ENCODE data around the gene PRM2.

Gene PRM2

GRCh38 chr16:11254913-11255736 lies 21.2 kb downstream of the PRM2 start (continued):
- TF ChIP-seq ZNF544 (tag by site-specific recombination; IDR thresholded peaks at IDR 0.05) (no peak), GLI4 (tag by site-specific recombination; IDR thresholded peaks at IDR 0.05) (no peak), ZNF2 (tag by site-specific recombination; IDR thresholded peaks at IDR 0.05) (peak; percentile 18; the same call in 1 of the 2 replicates), GLIS1 (tag by site-specific recombination; IDR thresholded peaks at IDR 0.05) (peak; percentile 60; the same call in 1 of the 2 replicates), GLIS2 (tag by site-specific recombination; IDR thresholded peaks at IDR 0.05) (peak; percentile 74; the same call in 1 of the 2 replicates), RBAK (tag by site-specific recombination; IDR thresholded peaks at IDR 0.05) (no peak), ZBTB26 (tag by site-specific recombination; optimal IDR thresholded peaks at IDR 0.05) (peak; percentile 67), KLF10 (tag by site-specific recombination; IDR thresholded peaks at IDR 0.05) (peak; percentile 14; the same call in 1 of the 2 replicates), ZNF23 (tag by site-specific recombination; IDR thresholded peaks at IDR 0.05; ENCODE audit: borderline replicate concordance) (no peak), HIC1 (tag by site-specific recombination; IDR thresholded peaks at IDR 0.05) (no peak), ZSCAN5A (tag by site-specific recombination; IDR thresholded peaks at IDR 0.05) (peak; percentile 53; the same call in 1 of the 2 replicates), ZIC2 (tag by site-specific recombination; IDR thresholded peaks at IDR 0.05) (0 out of 2 replicates have a peak, but pooled peaks have one; percentile 11), ZNF175 (tag by site-specific recombination; IDR thresholded peaks at IDR 0.05) (no peak)

GRCh38 chr16:11253995-11254912 lies 22.0 kb downstream of the PRM2 start:
- no peak overlapping the region for H3K4me3 ChIP-seq (ENCODE audit: low read depth, low read length)
- H3K27ac ChIP-seq (ENCODE audit: extremely low read depth, low read depth, low read length) = no peak overlapping the region
- H3K9me3 ChIP-seq (ENCODE audit: control insufficient read depth, insufficient read depth, low read depth, low read length) = no peaks in the 10 kb centered on the region
- peaks cover 5% of the 10 kb centered on the region; the same call in 1 of the 2 replicates for H3K4me1 ChIP-seq (ENCODE audit: control insufficient read depth, insufficient read depth, low read length)
- H3K36me3 ChIP-seq (ENCODE audit: control insufficient read depth in 2 of 2, insufficient read depth in 1 of 2, low read length in 2 of 2) = no peaks in the 10 kb centered on the region
- CTCF ChIA-PET = interaction anchor here (0.5 to 6.8 kb wide), 8 partner anchors 9 to 595 kb away, joined by 3 to 58 read pairs (median 6); partner anchors contain the start of gene CLEC16A
- POLR2A ChIA-PET = interaction anchor here (1.0 to 2.5 kb wide), 8 partner anchors 16 to 305 kb away, joined by 3 to 13 read pairs (median 4); no protein-coding TSS in a partner anchor
- TF ChIP-seq GFI1B (tag by site-specific recombination; IDR thresholded peaks at IDR 0.05) = no peak
- TF ChIP-seq ZNF670 (tag by site-specific recombination; IDR thresholded peaks at IDR 0.05; ENCODE audit: low read depth) = no peak
- TF ChIP-seq PRDM4 (tag by site-specific recombination; IDR thresholded peaks at IDR 0.05) = no peak
- no peak for TF ChIP-seq BCL6B (tag by site-specific recombination; IDR thresholded peaks at IDR 0.05)
- no peak for TF ChIP-seq ZNF521 (tag by site-specific recombination; IDR thresholded peaks at IDR 0.05)
- no peak for TF ChIP-seq ZNF121 (tag by site-specific recombination; IDR thresholded peaks at IDR 0.05)
- no peak for TF ChIP-seq ZNF248 (tag by site-specific recombination; IDR thresholded peaks at IDR 0.05)
- TF ChIP-seq ZSCAN5A (tag by site-specific recombination; IDR thresholded peaks at IDR 0.05) = no peak
- TF ChIP-seq ZNF423 (tag by site-specific recombination; IDR thresholded peaks at IDR 0.05) = no peak

Data from HEK293 (cell line).